HG03103 (cell line): Measurements from ENCODE around the gene KLK2.

ENCODE experiments used
- ATAC-seq: cut with Tn5 transposase; IDR thresholded peaks from one replicate; pipeline ENCODE4 v1.9.1; 2021; ENCODE audit warnings: low read depth; ENCODE audit not compliant: unreplicated experiment

KLK2 gene

DNA sequence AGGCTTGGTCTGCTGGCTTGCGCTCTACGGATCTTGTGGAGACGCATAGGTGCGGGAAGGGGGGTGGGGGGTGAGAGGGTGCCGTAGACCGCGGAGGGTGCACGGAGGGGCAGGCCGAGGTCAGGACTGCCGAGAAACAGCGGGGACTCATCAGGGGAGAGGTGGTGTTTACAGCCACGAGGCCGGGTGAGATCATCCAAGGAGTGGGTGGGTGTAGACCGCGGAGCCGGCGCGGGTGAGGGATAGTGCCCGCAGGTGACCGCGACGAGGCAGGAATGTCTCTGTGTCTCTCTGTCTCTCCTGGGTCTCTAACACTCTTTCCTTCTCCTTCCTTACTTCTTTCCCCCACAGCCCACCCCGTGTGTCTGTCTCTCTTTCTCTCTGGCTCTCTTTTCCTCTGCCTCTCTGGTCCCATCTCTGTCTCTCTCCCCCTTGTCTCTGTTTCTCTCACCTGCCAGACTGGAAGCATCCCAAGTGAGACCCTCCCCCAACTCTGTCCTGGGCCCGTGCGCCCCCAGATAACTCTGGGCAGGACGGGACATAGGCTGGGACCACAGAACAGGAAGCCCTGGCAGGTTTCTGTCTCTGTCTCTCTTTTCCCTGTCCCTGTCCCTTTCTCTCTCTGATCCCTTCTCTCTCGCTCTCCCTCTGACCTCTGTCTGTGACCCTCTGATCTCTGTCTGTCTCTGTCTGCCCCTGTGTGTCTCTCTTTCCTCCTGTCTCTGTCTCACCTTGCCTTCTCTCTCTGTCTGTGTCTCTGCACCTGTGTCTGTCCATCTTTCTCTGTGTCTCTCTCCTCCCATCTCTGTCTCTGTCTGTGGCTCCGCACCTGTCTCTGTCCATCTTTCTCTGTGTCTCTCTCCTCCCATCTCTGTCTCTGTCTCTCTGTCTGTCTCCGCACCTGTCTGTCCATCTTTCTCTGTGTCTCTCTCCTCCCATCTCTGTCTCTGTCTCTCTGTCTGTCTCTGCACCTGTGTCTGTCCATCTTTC lies 39.8 kb downstream of the KLK2 start:
- ATAC-seq: no peak

DNA sequence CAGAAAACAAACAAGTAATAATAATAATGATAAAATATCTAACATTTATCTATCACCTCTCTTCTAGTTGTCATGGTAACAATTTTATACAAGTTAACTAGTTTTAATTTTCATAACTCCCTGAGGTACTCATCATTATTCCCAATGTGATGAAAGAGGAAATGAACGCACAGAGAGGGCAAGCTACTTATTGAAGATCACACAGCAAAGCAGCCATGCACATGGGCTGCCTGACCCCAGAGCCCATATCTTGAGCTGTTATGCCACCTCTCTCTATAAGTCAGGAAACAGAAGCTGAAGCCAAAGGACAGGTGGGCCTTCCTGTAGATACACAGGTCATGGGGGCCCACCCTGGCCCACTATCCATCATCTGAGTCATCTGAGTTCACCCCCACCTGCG lies 42.8 kb downstream of the KLK2 start:
- no peak for ATAC-seq

DNA sequence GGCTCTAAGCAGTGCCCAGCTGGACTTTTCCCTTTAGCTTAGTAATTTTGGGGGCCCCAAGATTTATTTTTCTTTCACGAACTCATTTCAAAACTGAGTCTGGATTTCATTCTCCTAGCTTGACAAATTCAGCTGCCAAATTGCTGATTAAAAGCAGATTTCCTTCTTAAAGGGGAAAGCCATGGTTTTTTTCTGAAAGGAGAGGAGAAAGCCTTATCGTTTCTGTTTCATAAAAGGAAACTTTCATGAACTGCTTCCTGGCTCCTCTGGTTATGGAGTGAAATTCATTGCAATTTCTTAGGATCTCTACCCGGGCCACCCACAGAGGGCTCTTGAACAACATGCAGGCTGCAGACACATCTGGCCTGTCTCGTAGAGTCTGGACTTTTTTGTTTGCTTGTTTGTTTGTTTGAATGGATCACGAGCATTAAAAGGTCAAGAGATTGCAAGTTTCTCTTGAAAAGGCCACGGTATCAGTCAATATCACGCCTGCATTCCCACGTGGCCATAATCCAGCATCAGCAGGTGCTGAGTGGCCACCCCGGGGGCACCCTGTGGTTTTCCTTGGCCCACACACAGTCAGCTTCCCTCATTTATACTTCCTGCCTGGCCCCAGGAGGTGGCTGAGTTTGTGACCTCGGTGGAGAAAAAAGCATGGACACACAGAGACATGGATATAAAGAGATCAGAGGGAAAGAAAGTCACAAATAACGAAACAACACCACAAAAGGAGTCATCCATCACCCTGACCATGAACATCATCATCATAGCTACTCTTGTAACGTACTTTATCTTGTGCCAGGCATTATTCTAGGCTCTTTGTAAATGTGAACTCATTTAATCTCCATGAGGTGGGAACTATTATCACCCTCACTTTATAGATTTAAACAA lies 48.4 kb downstream of the KLK2 start:
- ATAC-seq: no peak

DNA sequence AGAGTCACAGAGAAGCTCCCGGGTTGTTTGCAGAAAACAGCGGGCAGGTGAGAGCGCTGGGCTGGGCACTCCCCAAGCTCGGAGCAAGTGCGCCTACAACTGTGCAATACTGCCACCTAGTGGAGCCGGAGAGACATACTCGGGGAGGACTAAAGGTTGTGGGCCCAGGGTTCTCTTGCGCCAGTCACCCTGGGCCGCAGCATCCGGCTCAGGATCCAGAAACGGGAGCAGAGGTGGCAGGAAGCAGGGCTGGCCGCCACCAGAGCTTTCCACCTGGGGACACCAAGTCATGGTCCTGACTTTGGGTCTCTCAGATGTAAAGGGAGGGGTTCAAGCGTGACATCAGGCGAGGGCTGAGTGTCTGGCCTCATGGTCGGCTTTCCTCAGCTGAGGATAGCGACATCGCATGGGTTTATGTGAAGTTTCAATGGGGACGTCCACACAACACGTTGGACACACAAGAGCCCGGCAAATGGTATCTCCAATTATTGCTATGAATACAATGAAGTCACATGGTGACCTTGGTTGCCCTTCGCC lies 49.1 kb downstream of the KLK2 start:
- no peak for ATAC-seq

DNA sequence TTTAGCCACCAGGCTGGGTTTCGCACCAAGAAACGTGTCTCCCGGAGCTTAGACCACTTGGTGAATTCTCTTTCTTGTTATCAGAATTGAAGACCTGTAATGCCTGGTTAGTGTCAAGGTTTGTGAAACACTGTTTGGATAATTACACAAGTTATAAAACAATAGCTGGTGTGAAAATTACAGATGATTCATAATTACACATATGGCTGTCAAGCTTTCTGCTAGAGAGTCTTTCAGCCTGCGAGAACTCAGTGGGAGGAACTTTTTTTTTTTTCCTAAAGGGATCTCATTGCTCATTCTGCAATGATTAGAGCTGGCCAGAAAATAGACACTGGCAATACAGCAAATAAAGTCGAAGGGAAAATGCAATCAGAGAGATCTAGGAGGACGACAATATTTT lies 51.3 kb downstream of the KLK2 start:
- ATAC-seq: no peak

DNA sequence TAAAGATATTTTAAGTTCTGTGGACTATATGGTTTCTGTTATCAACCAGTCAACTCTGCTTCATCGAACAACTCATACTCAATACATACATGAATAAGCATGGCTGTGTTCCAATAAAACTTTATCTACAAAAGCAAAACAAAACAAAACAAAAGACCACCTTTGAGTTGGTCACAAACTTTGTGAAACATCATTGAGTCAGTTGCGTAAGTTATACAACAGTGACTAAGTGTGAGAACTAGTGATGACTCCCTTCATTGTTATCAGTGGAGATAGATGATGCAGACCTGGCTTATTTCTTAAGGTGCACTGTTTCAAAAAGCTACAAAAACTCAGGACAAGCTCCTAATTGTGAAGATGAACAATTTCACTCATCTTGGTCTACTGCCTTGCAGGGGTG lies 52.5 kb downstream of the KLK2 start:
- no peak for ATAC-seq

DNA sequence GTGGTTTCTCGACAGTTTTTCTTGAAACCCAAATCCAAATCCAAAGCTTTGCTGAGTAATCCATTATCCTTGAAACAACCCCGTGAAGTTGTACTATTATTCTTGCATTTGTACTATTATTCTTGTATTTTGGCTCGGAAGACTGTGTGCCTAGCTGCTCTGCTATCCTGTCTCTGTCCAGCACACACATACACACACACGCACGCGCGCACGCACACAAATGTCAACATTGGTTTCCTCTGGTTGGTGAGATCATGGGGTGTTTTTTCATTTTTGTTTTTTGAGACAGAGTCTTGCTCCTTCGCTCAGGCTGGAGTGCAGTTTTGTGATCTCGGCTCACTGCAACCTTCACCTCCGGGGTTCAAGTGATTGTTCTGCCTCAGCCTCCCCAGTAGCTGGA lies 52.9 kb downstream of the KLK2 start:
- ATAC-seq: no peak

DNA sequence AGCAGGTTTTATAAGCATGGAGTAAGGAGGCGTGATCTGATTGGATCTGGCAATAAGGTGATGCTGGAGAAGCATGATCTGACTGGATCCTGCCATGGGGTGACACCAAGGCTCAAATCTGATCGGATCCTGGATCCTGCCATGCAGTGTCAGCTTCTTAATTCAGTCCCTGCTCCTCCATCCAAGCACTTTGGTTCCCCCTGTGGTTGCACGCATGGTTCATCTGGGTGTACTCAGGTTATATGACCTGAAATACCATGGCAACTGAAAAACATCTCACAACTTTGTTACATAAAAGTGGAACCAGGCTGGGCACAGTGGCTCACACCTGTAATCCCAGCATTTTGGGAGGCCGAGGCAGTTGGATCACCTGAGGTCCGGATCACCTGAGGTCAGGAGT lies 55.6 kb downstream of the KLK2 start:
- ATAC-seq: no peak
